Fibroblast of pulmonary artery (primary cell): Measurements from ENCODE around the gene SUPT5H.
"Not testable (repeated sequence)": the region's sequence is repeated elsewhere in the genome, so short reads cannot be mapped to it uniquely, and the experiment has no call there.

ENCODE experiments used
- DNase-seq: peaks from one replicate; pipeline ENCODE4 v3.0.0-alpha.2; 2010; ENCODE audit warnings: low read depth
- H3K4me3 ChIP-seq: replicated peaks from 2 replicates; pipeline ENCODE4 v1.5.1; 2011; ENCODE audit warnings: low read depth, mild to moderate bottlenecking, control low read depth, low read length, moderate library complexity
- CTCF ChIP-seq: IDR thresholded peaks from 2 replicates; pipeline ENCODE4 v1.5.1; 2011; ENCODE audit warnings: mild to moderate bottlenecking, control low read depth, low read length, inconsistent platforms; ENCODE audit errors: missing control alignments

The SUPT5H gene

GRCh38 chr19:39470724-39471339, 25.4 kb downstream of the SUPT5H start:
- no peak for DNase-seq
- no peak for TF ChIP-seq CTCF
- H3K4me3 ChIP-seq: no peak overlapping the region

GRCh38 chr19:39471756-39472536, 26.6 kb downstream of the SUPT5H start:
- no peak for DNase-seq
- no peak overlapping the region for H3K4me3 ChIP-seq
- no peak for TF ChIP-seq CTCF

- no peak overlapping the region for H3K4me3 ChIP-seq
- no peak for TF ChIP-seq CTCF
- no peak for DNase-seq
Observed at GRCh38 chr19:39472746-39473442, 27.5 kb downstream of the SUPT5H start.

GRCh38 chr19:39473443-39473960, 28.1 kb downstream of the SUPT5H start:
- no peak for TF ChIP-seq CTCF
- DNase-seq: no peak
- no peak overlapping the region for H3K4me3 ChIP-seq

GRCh38 chr19:39474139-39474620, 28.8 kb downstream of the SUPT5H start:
- TF ChIP-seq CTCF: peak; percentile 87

GRCh38 chr19:39475748-39476147, 30.4 kb downstream of the SUPT5H start:
- no peak for TF ChIP-seq CTCF
- DNase-seq: no peak
- no peak overlapping the region for H3K4me3 ChIP-seq

More at GRCh38 chr19:39474139-39474620, 28.8 kb downstream of the SUPT5H start:
- peak; percentile 46 for DNase-seq
- H3K4me3 ChIP-seq: no peak overlapping the region

- H3K4me3 ChIP-seq, DNase-seq: not testable (repeated sequence)
Observed at GRCh38 chr19:39479319-39479801, 34.0 kb downstream of the SUPT5H start.
